H9 (cell line): Measurements from ENCODE around the gene FLOT2. TPM values are rescaled to one million over a fixed set of nuclear protein-coding genes. Genes with fewer than 3 reads are reported as not detected.

Experiments
- DNase-seq: peaks from one replicate; pipeline ENCODE4 v3.0.0-alpha.2; 2017
- H2AFZ ChIP-seq: one replicate; pipeline ENCODE4 v1.6.1; 2013; ENCODE audit warnings: mild to moderate bottlenecking, low read length, control low read depth, moderate library complexity
- H2AK5ac ChIP-seq: 2 replicates; pipeline ENCODE4 v1.6.1; 2013; ENCODE audit warnings: low read length, control low read depth, mixed read lengths; ENCODE audit not compliant: insufficient read length
- H2BK120ac ChIP-seq: one replicate; pipeline ENCODE4 v1.6.1; 2013; ENCODE audit warnings: low read depth, mild to moderate bottlenecking, low read length, control low read depth, inconsistent platforms; ENCODE audit not compliant: poor library complexity, severe bottlenecking
- H2BK12ac ChIP-seq: 2 replicates; pipeline ENCODE4 v1.6.1; 2013; ENCODE audit warnings: low read length, control low read depth, mixed read lengths, low read depth; ENCODE audit not compliant: insufficient read length
- H2BK15ac ChIP-seq: 2 replicates; pipeline ENCODE4 v1.6.1; 2013; ENCODE audit warnings: low read depth, low read length, control low read depth
- H2BK20ac ChIP-seq: one replicate; pipeline ENCODE4 v1.6.1; 2013; ENCODE audit warnings: low read depth, mild to moderate bottlenecking, low read length, control low read depth, inconsistent platforms; ENCODE audit not compliant: poor library complexity, severe bottlenecking
- H2BK5ac ChIP-seq: 2 replicates; pipeline ENCODE4 v1.6.1; 2013; ENCODE audit warnings: low read length, control low read depth, mixed read lengths; ENCODE audit not compliant: insufficient read length
- H3K14ac ChIP-seq: 2 replicates; pipeline ENCODE4 v1.6.1; 2013; ENCODE audit warnings: low read length, control low read depth; ENCODE audit not compliant: insufficient read depth
- H3K18ac ChIP-seq: 2 replicates; pipeline ENCODE4 v1.6.1; 2013; ENCODE audit warnings: low read depth, mild to moderate bottlenecking, mixed read lengths, low read length, control low read depth; ENCODE audit not compliant: insufficient read length
- H3K23ac ChIP-seq: 2 replicates; pipeline ENCODE4 v1.6.1; 2013; ENCODE audit warnings: low read length, control low read depth, mixed read lengths, low read depth; ENCODE audit not compliant: insufficient read length
- H3K23me2 ChIP-seq: 2 replicates; pipeline ENCODE4 v1.6.1; 2013; ENCODE audit warnings: low read depth, mild to moderate bottlenecking, mixed read lengths, low read length, control low read depth; ENCODE audit not compliant: insufficient read length, poor library complexity, severe bottlenecking
- H3K27ac ChIP-seq: 2 replicates; pipeline ENCODE4 v1.5.1; 2013; ENCODE audit warnings: low read length, control low read depth, mixed read lengths, low read depth; ENCODE audit not compliant: insufficient read length
- H3K27me3 ChIP-seq: 2 replicates; pipeline ENCODE4 v1.6.1; 2013; ENCODE audit warnings: low read length, control low read depth, inconsistent platforms; ENCODE audit not compliant: insufficient read depth
- H3K4ac ChIP-seq: 2 replicates; pipeline ENCODE4 v1.6.1; 2013; ENCODE audit warnings: low read depth, mild to moderate bottlenecking, control low read depth, inconsistent platforms, low read length, moderate library complexity
- H3K4me1 ChIP-seq: 2 replicates; pipeline ENCODE4 v1.6.1; 2013; ENCODE audit warnings: low read length, control low read depth, inconsistent platforms; ENCODE audit not compliant: insufficient read depth
- H3K4me2 ChIP-seq: 2 replicates; pipeline ENCODE4 v1.6.1; 2013; ENCODE audit warnings: low read length, control low read depth, mixed read lengths; ENCODE audit not compliant: insufficient read length, insufficient read depth
- H3K56ac ChIP-seq: 2 replicates; pipeline ENCODE4 v1.6.1; 2013; ENCODE audit warnings: low read depth, mild to moderate bottlenecking, mixed read lengths, low read length, control low read depth; ENCODE audit not compliant: insufficient read length
- H3K79me1 ChIP-seq: 2 replicates; pipeline ENCODE4 v1.6.1; 2013; ENCODE audit warnings: low read depth, mild to moderate bottlenecking, moderate library complexity, low read length, control low read depth, inconsistent platforms; ENCODE audit not compliant: insufficient read depth, poor library complexity, severe bottlenecking
- H3K79me2 ChIP-seq: 2 replicates; pipeline ENCODE4 v1.6.1; 2013; ENCODE audit warnings: low read length, control low read depth, inconsistent platforms; ENCODE audit not compliant: insufficient read depth
- H3K9ac ChIP-seq: 2 replicates; pipeline ENCODE4 v1.6.1; 2013; ENCODE audit warnings: low read length, control low read depth, mixed read lengths; ENCODE audit not compliant: insufficient read length; ENCODE audit errors: extremely low read depth
- H3K9me3 ChIP-seq: one replicate; pipeline ENCODE4 v1.6.1; 2013; ENCODE audit warnings: low read depth, low read length, inconsistent platforms; ENCODE audit not compliant: control insufficient read depth
- H3T11ph ChIP-seq: one replicate; pipeline ENCODE4 v1.6.1; 2013; ENCODE audit warnings: mild to moderate bottlenecking, low read length, control low read depth, inconsistent platforms
- H4K20me1 ChIP-seq: one replicate; pipeline ENCODE4 v1.6.1; 2013; ENCODE audit not compliant: control insufficient read depth, insufficient read length, insufficient read depth
- H4K5ac ChIP-seq: 2 replicates; pipeline ENCODE4 v1.6.1; 2013; ENCODE audit warnings: low read depth, mild to moderate bottlenecking, mixed read lengths, low read length, control low read depth; ENCODE audit not compliant: insufficient read length
- H4K8ac ChIP-seq: replicated peaks from 2 replicates; pipeline ENCODE4 v1.6.1; 2013; ENCODE audit warnings: low read length, control low read depth, mixed read lengths, low read depth; ENCODE audit not compliant: insufficient read length
- H4K91ac ChIP-seq: 2 replicates; pipeline ENCODE4 v1.6.1; 2013; ENCODE audit warnings: low read depth, mild to moderate bottlenecking, moderate library complexity, mixed read lengths, low read length, control low read depth; ENCODE audit not compliant: insufficient read length
- H3K27ac Mint-ChIP-seq, 3 experiments: 2 replicates in 2 of 3; 3 replicates in 1 of 3; pipeline ENCODE4 v1.8.0; 2020 to 2021; ENCODE audit warnings: mixed read lengths in 3 of 3, mild to moderate bottlenecking in 1 of 3, moderate library complexity in 1 of 3
- H3K27me3 Mint-ChIP-seq: 2 replicates; pipeline ENCODE4 v1.8.0; 2021; ENCODE audit warnings: low read depth, mild to moderate bottlenecking, moderate library complexity, mixed read lengths
- H3K36me3 Mint-ChIP-seq, 3 experiments: 2 replicates in 2 of 3; 3 replicates in 1 of 3; pipeline ENCODE4 v1.8.0; 2020 to 2021; ENCODE audit warnings: low read depth in 3 of 3, mixed read lengths in 3 of 3; ENCODE audit not compliant: insufficient read depth in 1 of 3
- H3K4me1 Mint-ChIP-seq, 2 experiments: 2 replicates each; pipeline ENCODE4 v1.8.0; 2020; ENCODE audit warnings: mixed read lengths in 2 of 2
- H3K4me3 Mint-ChIP-seq, 2 experiments: 2 replicates in 1 of 2; 3 replicates in 1 of 2; pipeline ENCODE4 v1.8.0; 2020 to 2021; ENCODE audit warnings: mild to moderate bottlenecking in 2 of 2, mixed read lengths in 2 of 2, moderate library complexity in 1 of 2
- H3K9me3 Mint-ChIP-seq, 2 experiments: 2 replicates in 1 of 2; 3 replicates in 1 of 2; pipeline ENCODE4 v1.8.0; 2020; ENCODE audit warnings: mild to moderate bottlenecking in 2 of 2, mixed read lengths in 2 of 2, moderate library complexity in 1 of 2
- CTCF ChIP-seq: fragments of 200-600 bp; sonication (generic); conservative IDR thresholded peaks from 3 replicates; pipeline ENCODE4 v1.8.0; 2021; ENCODE audit warnings: antibody characterized with exemption, mild to moderate bottlenecking
- total RNA-seq: library from RNA; stranded (reverse); gene quantifications from 2 replicates; pipeline ENCODE4 v1.2.1, GENCODE V29; 2021

Gene FLOT2
- total RNA-seq, 1 experiment from 2014 or later = 173 TPM

GRCh38 chr17:28920201-28920600, 22.7 kb upstream of the FLOT2 start:
- Histone ChIP-seq H4K8ac (no peak overlapping the region), H4K5ac (no peak overlapping the region), H3K23me2 (no peaks in the 10 kb centered on the region), H3K56ac (no peak overlapping the region), H2BK120ac (no peak overlapping the region), H3T11ph (no peak overlapping the region), H2BK20ac (no peak overlapping the region), H4K20me1 (no peaks in the 10 kb centered on the region), H3K79me1 (peaks cover 4% of the 10 kb centered on the region), H3K4ac (no peak overlapping the region), H3K14ac (no peak overlapping the region), H2BK15ac (no peak overlapping the region), H3K4me1 (no peaks in the 10 kb centered on the region), H3K79me2 (no peaks in the 10 kb centered on the region), H3K9ac (no peak overlapping the region), H3K9me3 (no peaks in the 10 kb centered on the region), H3K27ac (no peak overlapping the region), H3K27me3 (no peaks in the 10 kb centered on the region), H3K18ac (no peak overlapping the region), H2AFZ (no peak overlapping the region), H3K23ac (no peak overlapping the region), H2BK5ac (no peak overlapping the region), H4K91ac (no peak overlapping the region), H3K4me2 (no peak overlapping the region), H2AK5ac (no peak overlapping the region), H2BK12ac (no peak overlapping the region)
- Mint-ChIP-seq H3K4me1 (no peaks in the 10 kb centered on the region), H3K36me3 (peaks cover 72 to 92% (median 91%) of the 10 kb centered on the region in 3 experiments; a peak in 6 of 7 replicates), H3K4me3 (no peak overlapping the region), H3K9me3 (no peaks in the 10 kb centered on the region), H3K27ac (no peak overlapping the region), H3K27me3 (no peaks in the 10 kb centered on the region)
- DNase-seq = no peak
- no peak for TF ChIP-seq CTCF
